ENCODE data around the gene ELOB.

ELOB gene

GRCh38 chr16:2763173-2763572 lies 13.9 kb downstream of the ELOB start:
- no peak overlapping the region for H3K27ac ChIP-seq (ENCODE audit: low read length, poor library complexity, severe bottlenecking)
- no peak overlapping the region for H3K4me2 ChIP-seq (ENCODE audit: low read length, poor library complexity, severe bottlenecking)
- no peak overlapping the region for H3K18ac ChIP-seq (ENCODE audit: low read depth in 1 of 2, low read length in 2 of 2)
- H3K4me1 ChIP-seq (ENCODE audit: control insufficient read depth, insufficient read depth, low read depth, low read length), result peaks cover 3% of the 10 kb centered on the region
- H3K23ac ChIP-seq (ENCODE audit: low read length in 2 of 2), result no peak overlapping the region
- H3K27me3 ChIP-seq (ENCODE audit: control insufficient read depth in 1 of 2, insufficient read depth in 1 of 2, low read length in 2 of 2), result no peaks in the 10 kb centered on the region
- H3K79me1 ChIP-seq (replicated peaks; ENCODE audit: low read length, poor library complexity, severe bottlenecking), result peaks cover 39% of the 10 kb centered on the region
- H3K9me3 ChIP-seq (ENCODE audit: control insufficient read depth, low read length), result no peaks in the 10 kb centered on the region
- no peak overlapping the region for H2BK12ac ChIP-seq (ENCODE audit: low read length in 2 of 2)
- no peak overlapping the region for H2BK15ac ChIP-seq (ENCODE audit: low read depth, poor library complexity, severe bottlenecking)
- no peak overlapping the region for H3K4me3 ChIP-seq (ENCODE audit: insufficient read depth in 1 of 2, low read depth in 1 of 2, low read length in 2 of 2)
- peaks cover 87 to 100% of the 10 kb centered on the region in 2 experiments for H3K36me3 ChIP-seq (ENCODE audit: control insufficient read depth in 1 of 2, insufficient read depth in 2 of 2, low read depth in 1 of 2, low read length in 2 of 2)
- no peak overlapping the region for H3K14ac ChIP-seq (ENCODE audit: low read length in 2 of 2)
- H2BK120ac ChIP-seq (ENCODE audit: low read depth, low read length), result no peak overlapping the region
- WGBS, result 99% methylated on average over 6 of the region's 6 CpGs
- no peak overlapping the region for H4K91ac ChIP-seq (ENCODE audit: low read length)
- DNase-seq, result no peak
- H2AFZ ChIP-seq (ENCODE audit: low read depth, low read length), result no peak overlapping the region
- no peak overlapping the region for H3K9ac ChIP-seq (ENCODE audit: low read length)
- H2AK5ac ChIP-seq (ENCODE audit: low read length, severe bottlenecking), result no peak overlapping the region
- no peak overlapping the region for H4K8ac ChIP-seq (ENCODE audit: low read length)
- H3K4ac ChIP-seq (ENCODE audit: low read depth in 1 of 2, low read length in 2 of 2), result no peak overlapping the region
- H2BK5ac ChIP-seq (ENCODE audit: low read depth, low read length, poor library complexity, severe bottlenecking), result no peak overlapping the region

GRCh38 chr16:2762711-2763110 lies 14.4 kb downstream of the ELOB start:
- no peaks in the 10 kb centered on the region for H3K27me3 ChIP-seq (ENCODE audit: control insufficient read depth in 1 of 2, insufficient read depth in 1 of 2, low read length in 2 of 2)
- no peak overlapping the region for H2BK5ac ChIP-seq (ENCODE audit: low read depth, low read length, poor library complexity, severe bottlenecking)
- WGBS, result over 99% methylated on average over 13 of the region's 13 CpGs
- H3K4ac ChIP-seq (ENCODE audit: low read depth in 1 of 2, low read length in 2 of 2), result no peak overlapping the region
- H3K18ac ChIP-seq (ENCODE audit: low read depth in 1 of 2, low read length in 2 of 2), result no peak overlapping the region
- H2BK12ac ChIP-seq (ENCODE audit: low read length in 2 of 2), result no peak overlapping the region
- H3K27ac ChIP-seq (ENCODE audit: low read length, poor library complexity, severe bottlenecking), result no peak overlapping the region
- no peak overlapping the region for H2AK5ac ChIP-seq (ENCODE audit: low read length, severe bottlenecking)
- H3K4me1 ChIP-seq (ENCODE audit: control insufficient read depth, insufficient read depth, low read depth, low read length), result peaks cover 3% of the 10 kb centered on the region
- no peak overlapping the region for H4K91ac ChIP-seq (ENCODE audit: low read length)
- no peak overlapping the region for H2AFZ ChIP-seq (ENCODE audit: low read depth, low read length)
- no peak overlapping the region for H3K14ac ChIP-seq (ENCODE audit: low read length in 2 of 2)
- H4K8ac ChIP-seq (ENCODE audit: low read length), result no peak overlapping the region
- H2BK120ac ChIP-seq (ENCODE audit: low read depth, low read length), result no peak overlapping the region
- no peaks in the 10 kb centered on the region for H3K9me3 ChIP-seq (ENCODE audit: control insufficient read depth, low read length)
- H3K4me2 ChIP-seq (ENCODE audit: low read length, poor library complexity, severe bottlenecking), result no peak overlapping the region
- no peak for DNase-seq
- H2BK15ac ChIP-seq (ENCODE audit: low read depth, poor library complexity, severe bottlenecking), result no peak overlapping the region
- no peak overlapping the region for H3K4me3 ChIP-seq (ENCODE audit: insufficient read depth in 1 of 2, low read depth in 1 of 2, low read length in 2 of 2)
- peaks cover 39% of the 10 kb centered on the region for H3K79me1 ChIP-seq (replicated peaks; ENCODE audit: low read length, poor library complexity, severe bottlenecking)
- peaks cover 87 to 100% of the 10 kb centered on the region in 2 experiments for H3K36me3 ChIP-seq (ENCODE audit: control insufficient read depth in 1 of 2, insufficient read depth in 2 of 2, low read depth in 1 of 2, low read length in 2 of 2)
- H3K9ac ChIP-seq (ENCODE audit: low read length), result no peak overlapping the region
- H3K23ac ChIP-seq (ENCODE audit: low read length in 2 of 2), result no peak overlapping the region

- Histone ChIP-seq H3K4me2 (ENCODE audit: low read length, poor library complexity, severe bottlenecking) (no peak overlapping the region), H3K79me1 (replicated peaks; ENCODE audit: low read length, poor library complexity, severe bottlenecking) (peaks cover 36% of the 10 kb centered on the region), H2BK5ac (ENCODE audit: low read depth, low read length, poor library complexity, severe bottlenecking) (no peak overlapping the region), H3K27me3 (ENCODE audit: control insufficient read depth in 1 of 2, insufficient read depth in 1 of 2, low read length in 2 of 2) (no peaks in the 10 kb centered on the region), H2BK15ac (ENCODE audit: low read depth, poor library complexity, severe bottlenecking) (no peak overlapping the region), H3K18ac (ENCODE audit: low read depth in 1 of 2, low read length in 2 of 2) (no peak overlapping the region), H3K4ac (ENCODE audit: low read depth in 1 of 2, low read length in 2 of 2) (no peak overlapping the region), H4K8ac (ENCODE audit: low read length) (no peak overlapping the region), H3K4me3 (ENCODE audit: insufficient read depth in 1 of 2, low read depth in 1 of 2, low read length in 2 of 2) (no peak overlapping the region), H4K91ac (ENCODE audit: low read length) (no peak overlapping the region), H3K4me1 (ENCODE audit: control insufficient read depth, insufficient read depth, low read depth, low read length) (peaks cover 3% of the 10 kb centered on the region), H2AK5ac (ENCODE audit: low read length, severe bottlenecking) (no peak overlapping the region), H2AFZ (ENCODE audit: low read depth, low read length) (no peak overlapping the region), H2BK120ac (ENCODE audit: low read depth, low read length) (no peak overlapping the region), H3K27ac (ENCODE audit: low read length, poor library complexity, severe bottlenecking) (no peak overlapping the region), H2BK12ac (ENCODE audit: low read length in 2 of 2) (no peak overlapping the region), H3K9me3 (ENCODE audit: control insufficient read depth, low read length) (no peaks in the 10 kb centered on the region), H3K14ac (ENCODE audit: low read length in 2 of 2) (no peak overlapping the region), H3K23ac (ENCODE audit: low read length in 2 of 2) (no peak overlapping the region), H3K9ac (ENCODE audit: low read length) (no peak overlapping the region), H3K36me3 (ENCODE audit: control insufficient read depth in 1 of 2, insufficient read depth in 2 of 2, low read depth in 1 of 2, low read length in 2 of 2) (peaks cover 85 to 100% of the 10 kb centered on the region in 2 experiments)
- DNase-seq, result no peak
- WGBS, result 99% methylated on average over 42 of the region's 42 CpGs
Measured at GRCh38 chr16:2761886-2762583, 15.0 kb downstream of the ELOB start.

GRCh38 chr16:2761472-2761871 lies 15.6 kb downstream of the ELOB start:
- no peaks in the 10 kb centered on the region for H3K9me3 ChIP-seq (ENCODE audit: control insufficient read depth, low read length)
- no peak overlapping the region for H2AK5ac ChIP-seq (ENCODE audit: low read length, severe bottlenecking)
- H2AFZ ChIP-seq (ENCODE audit: low read depth, low read length), result no peak overlapping the region
- no peak overlapping the region for H2BK5ac ChIP-seq (ENCODE audit: low read depth, low read length, poor library complexity, severe bottlenecking)
- no peak for DNase-seq
- peaks cover 34% of the 10 kb centered on the region for H3K79me1 ChIP-seq (replicated peaks; ENCODE audit: low read length, poor library complexity, severe bottlenecking)
- H3K4ac ChIP-seq (ENCODE audit: low read depth in 1 of 2, low read length in 2 of 2), result no peak overlapping the region
- H2BK15ac ChIP-seq (ENCODE audit: low read depth, poor library complexity, severe bottlenecking), result no peak overlapping the region
- no peak overlapping the region for H3K4me2 ChIP-seq (ENCODE audit: low read length, poor library complexity, severe bottlenecking)
- no peak overlapping the region for H4K8ac ChIP-seq (ENCODE audit: low read length)
- WGBS, result 97% methylated on average over 9 of the region's 10 CpGs
- no peak overlapping the region for H3K9ac ChIP-seq (ENCODE audit: low read length)
- no peak overlapping the region for H3K4me3 ChIP-seq (ENCODE audit: insufficient read depth in 1 of 2, low read depth in 1 of 2, low read length in 2 of 2)
- H3K36me3 ChIP-seq (ENCODE audit: control insufficient read depth in 1 of 2, insufficient read depth in 2 of 2, low read depth in 1 of 2, low read length in 2 of 2), result peaks cover 82 to 100% of the 10 kb centered on the region in 2 experiments
- no peaks in the 10 kb centered on the region for H3K27me3 ChIP-seq (ENCODE audit: control insufficient read depth in 1 of 2, insufficient read depth in 1 of 2, low read length in 2 of 2)
- no peak overlapping the region for H3K18ac ChIP-seq (ENCODE audit: low read depth in 1 of 2, low read length in 2 of 2)
- H3K14ac ChIP-seq (ENCODE audit: low read length in 2 of 2), result no peak overlapping the region
- H2BK120ac ChIP-seq (ENCODE audit: low read depth, low read length), result no peak overlapping the region
- H4K91ac ChIP-seq (ENCODE audit: low read length), result no peak overlapping the region
- H3K27ac ChIP-seq (ENCODE audit: low read length, poor library complexity, severe bottlenecking), result no peak overlapping the region
- H3K23ac ChIP-seq (ENCODE audit: low read length in 2 of 2), result no peak overlapping the region
- no peak overlapping the region for H2BK12ac ChIP-seq (ENCODE audit: low read length in 2 of 2)
- peaks cover 4% of the 10 kb centered on the region for H3K4me1 ChIP-seq (ENCODE audit: control insufficient read depth, insufficient read depth, low read depth, low read length)
